Tibial artery (tissue), 4 donors: ENCODE results near the gene GTPBP10.

Source experiments
- DNase-seq, 2 donors: peaks; one replicate each; pipeline ENCODE4 v3.0.0-alpha.2; 2019
- H3K27ac ChIP-seq, 2 donors: fragments of 200-600 bp; sonication (generic) in 1 of 2; 1 replicate in 1 of 2; 2 replicates in 1 of 2; pipeline ENCODE4 v1.5.1; 2018 to 2019; ENCODE audit warnings: mild to moderate bottlenecking in 1 of 2
- H3K27me3 ChIP-seq, 2 donors: fragments of 200-600 bp; sonication (generic) in 1 of 2; one replicate each; pipeline versions ENCODE4 v1.5.1 to v1.6.0; 2016 to 2019
- H3K36me3 ChIP-seq, 3 donors: fragments of 200-600 bp; sonication (generic) in 2 of 3; one replicate each; pipeline ENCODE4 v1.5.1; 2016 to 2019; ENCODE audit warnings: mild to moderate bottlenecking in 2 of 3
- H3K4me1 ChIP-seq, 4 donors: fragments of 200-600 bp; sonication (generic) in 2 of 4; 1 replicate in 3 of 4; 2 replicates in 1 of 4; pipeline ENCODE4 v1.5.1; 2016 to 2019
- H3K4me3 ChIP-seq, 2 donors: fragments of 200-600 bp; sonication (generic) in 1 of 2; 1 replicate in 1 of 2; 2 replicates in 1 of 2; pipeline ENCODE4 v1.5.1; 2018 to 2019; ENCODE audit warnings: mild to moderate bottlenecking in 2 of 2
- H3K9me3 ChIP-seq, 3 donors: fragments of 200-600 bp; sonication (generic) in 1 of 3; one replicate each; pipeline ENCODE4 v1.5.1; 2016 to 2019
- CTCF ChIP-seq, 2 experiments: fragments of 200-600 bp in 1 of 2; fragments of 450-650 bp in 1 of 2; IDR thresholded peaks; one replicate each; pipeline ENCODE4 v1.5.1; 2017 to 2019; ENCODE audit warnings: antibody characterized with exemption in 2 of 2, mild to moderate bottlenecking in 1 of 2, moderate library complexity in 1 of 2
- intact Hi-C: fragments of 100-400 bp; cut with DNase I; formaldehyde crosslinking; loops from one replicate; pipeline ENCODE4 v1.15.0; 2023; ENCODE audit warnings: low total_unique reads

The GTPBP10 gene

GRCh38 chr7:90413185-90413528 lies 66.6 kb downstream of the GTPBP10 start:
- peaks cover 24 to 48% (median 25%) of the 10 kb centered on the region in 3 donors for H3K36me3 ChIP-seq
- H3K27me3 ChIP-seq = no peaks in the 10 kb centered on the region
- TF ChIP-seq CTCF (IDR thresholded peaks at IDR 0.05) = no peak
- DNase-seq = no peak
- H3K27ac ChIP-seq = no peak overlapping the region
- H3K4me1 ChIP-seq = peaks cover 0 to 13% (median 5%) of the 10 kb centered on the region in 4 donors
- no peak overlapping the region for H3K4me3 ChIP-seq
- intact Hi-C loops = no loop called here
- H3K9me3 ChIP-seq = no peaks in the 10 kb centered on the region

GRCh38 chr7:90421651-90422050 lies 75.1 kb downstream of the GTPBP10 start:
- no peak overlapping the region for H3K27ac ChIP-seq
- no peaks in the 10 kb centered on the region for H3K4me1 ChIP-seq
- intact Hi-C loops = loop anchor here (5.0 kb wide), 1 partner anchor 269 kb away; the partner anchor contains the start of gene STEAP1
- no peak overlapping the region for H3K4me3 ChIP-seq
- H3K9me3 ChIP-seq = no peaks in the 10 kb centered on the region
- DNase-seq = no peak
- no peaks in the 10 kb centered on the region for H3K27me3 ChIP-seq
- H3K36me3 ChIP-seq = no peaks in the 10 kb centered on the region
- no peak for TF ChIP-seq CTCF (IDR thresholded peaks at IDR 0.05)

- Histone ChIP-seq H3K27ac (no peak overlapping the region), H3K4me1 (no peaks in the 10 kb centered on the region), H3K36me3 (no peaks in the 10 kb centered on the region), H3K9me3 (no peaks in the 10 kb centered on the region), H3K27me3 (no peaks in the 10 kb centered on the region), H3K4me3 (no peak overlapping the region)
- intact Hi-C loops = loop anchor here (5.0 kb wide), 1 partner anchor 272 kb away; the partner anchor contains the start of gene STEAP1
- no peak for TF ChIP-seq CTCF (IDR thresholded peaks at IDR 0.05)
- DNase-seq = no peak
Observed at GRCh38 chr7:90424720-90425119, 78.2 kb downstream of the GTPBP10 start.

GRCh38 chr7:90425376-90425775 lies 78.9 kb downstream of the GTPBP10 start:
- Histone ChIP-seq H3K27ac (no peak overlapping the region), H3K9me3 (no peaks in the 10 kb centered on the region), H3K27me3 (no peaks in the 10 kb centered on the region), H3K36me3 (no peaks in the 10 kb centered on the region), H3K4me3 (no peak overlapping the region), H3K4me1 (no peaks in the 10 kb centered on the region)
- intact Hi-C loops = no loop called here
- DNase-seq = no peak
- no peak for TF ChIP-seq CTCF (IDR thresholded peaks at IDR 0.05)

- H3K27me3 ChIP-seq = no peaks in the 10 kb centered on the region
- no peaks in the 10 kb centered on the region for H3K9me3 ChIP-seq
- intact Hi-C loops = no loop called here
- H3K4me1 ChIP-seq = no peaks in the 10 kb centered on the region
- TF ChIP-seq CTCF (IDR thresholded peaks at IDR 0.05) = no peak
- H3K27ac ChIP-seq = no peak overlapping the region
- H3K36me3 ChIP-seq = peaks cover 0 to 3% (median 0%) of the 10 kb centered on the region in 3 donors
- H3K4me3 ChIP-seq = no peak overlapping the region
- DNase-seq = no peak
Observed at GRCh38 chr7:90430614-90431460, 84.3 kb downstream of the GTPBP10 start.
